Erythroblast (primary cell): ENCODE measurements around the gene VPS26B.

Experiments
- GATA1 ChIP-seq: IDR thresholded peaks from 2 replicates; pipeline ENCODE4 v1.6.1; 2011; ENCODE audit warnings: low read depth, mild to moderate bottlenecking, control low read depth, low read length, moderate library complexity
- POLR2A ChIP-seq: IDR thresholded peaks from 2 replicates; pipeline ENCODE4 v1.6.1; 2011; ENCODE audit warnings: mild to moderate bottlenecking, low read length

- no peak for TF ChIP-seq POLR2A
- TF ChIP-seq GATA1 = no peak
Observed at GRCh38 chr11:134207538-134208239, 16.8 kb upstream of the VPS26B start.
